ENCODE data around the gene EGF. TPM values are rescaled to one million over a fixed set of nuclear protein-coding genes. Genes with fewer than 3 reads are reported as not detected.

EGF gene
- total and polyA plus RNA-seq, 5 experiments from 2014 or later = not detected

DNA sequence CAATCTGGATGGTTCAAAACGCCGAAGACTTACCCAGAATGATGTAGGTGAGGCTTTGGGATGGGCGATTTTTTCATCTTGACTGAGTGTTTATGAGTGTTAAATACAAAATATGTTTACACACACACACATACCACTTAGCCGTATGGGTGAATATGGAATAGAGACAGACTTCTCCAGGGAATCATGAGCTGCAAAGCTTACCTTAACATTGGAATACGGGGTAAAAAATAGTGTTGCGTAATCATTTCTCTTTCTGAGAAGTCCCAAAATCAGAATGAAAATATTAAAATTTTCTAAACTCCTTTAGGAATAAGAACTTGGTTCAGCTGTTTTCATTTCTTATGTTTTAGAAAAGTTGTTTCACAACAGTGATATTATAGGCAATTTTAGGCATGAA lies 63.5 kb downstream of the EGF start:
- Mint-ChIP-seq H3K9me3 (no peaks in the 10 kb centered on the region), H3K4me1 (peaks cover 0 to 3% (median 0%) of the 10 kb centered on the region in 4 donors), H3K36me3 (no peaks in the 10 kb centered on the region), H3K27me3 (peaks cover 7 to 18% (median 17%) of the 10 kb centered on the region in 5 donors), H3K27ac (no peak overlapping the region), H3K4me3 (no peak overlapping the region)
- POLR2A ChIA-PET = no interaction called here
- no peak for ATAC-seq
- no peak for DNase-seq

DNA sequence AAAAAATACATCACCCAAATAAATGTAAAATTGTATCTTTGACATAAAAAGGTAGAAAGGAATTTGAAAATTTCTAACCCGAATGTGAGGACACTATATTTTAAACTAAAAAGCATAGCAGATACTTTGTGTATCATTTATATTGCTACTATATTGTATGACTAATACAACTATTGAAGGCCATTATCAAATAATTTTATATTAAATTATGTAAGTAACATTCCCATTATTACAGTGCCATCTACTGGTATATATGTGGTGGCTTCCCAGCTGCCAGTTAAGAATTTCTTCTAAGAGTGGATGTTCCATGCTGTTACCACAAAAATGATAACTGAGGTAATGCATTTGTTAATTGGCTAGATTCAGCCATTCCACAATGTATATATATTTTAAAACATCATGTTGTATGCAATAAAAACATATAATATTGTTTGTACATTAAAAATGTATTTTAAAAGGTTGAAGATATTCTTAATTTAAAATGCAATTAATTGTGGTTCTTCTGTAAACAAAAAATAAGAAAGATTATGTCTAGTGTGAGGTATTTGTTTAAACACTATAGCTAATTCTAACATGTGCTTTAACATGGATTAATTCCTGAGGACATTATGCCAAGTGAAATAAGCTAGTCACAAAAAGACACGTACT lies 65.3 kb downstream of the EGF start:
- ATAC-seq = no peak
- peak in 4 of 10 donors; percentile 2 to 19 (median 12) for DNase-seq
- Mint-ChIP-seq H3K4me3 (no peak overlapping the region), H3K4me1 (peaks cover 0 to 3% (median 0%) of the 10 kb centered on the region in 4 donors), H3K27ac (no peak overlapping the region), H3K27me3 (peaks cover 7 to 26% (median 17%) of the 10 kb centered on the region in 5 donors), H3K9me3 (no peaks in the 10 kb centered on the region), H3K36me3 (no peaks in the 10 kb centered on the region)
- POLR2A ChIA-PET = no interaction called here

DNA sequence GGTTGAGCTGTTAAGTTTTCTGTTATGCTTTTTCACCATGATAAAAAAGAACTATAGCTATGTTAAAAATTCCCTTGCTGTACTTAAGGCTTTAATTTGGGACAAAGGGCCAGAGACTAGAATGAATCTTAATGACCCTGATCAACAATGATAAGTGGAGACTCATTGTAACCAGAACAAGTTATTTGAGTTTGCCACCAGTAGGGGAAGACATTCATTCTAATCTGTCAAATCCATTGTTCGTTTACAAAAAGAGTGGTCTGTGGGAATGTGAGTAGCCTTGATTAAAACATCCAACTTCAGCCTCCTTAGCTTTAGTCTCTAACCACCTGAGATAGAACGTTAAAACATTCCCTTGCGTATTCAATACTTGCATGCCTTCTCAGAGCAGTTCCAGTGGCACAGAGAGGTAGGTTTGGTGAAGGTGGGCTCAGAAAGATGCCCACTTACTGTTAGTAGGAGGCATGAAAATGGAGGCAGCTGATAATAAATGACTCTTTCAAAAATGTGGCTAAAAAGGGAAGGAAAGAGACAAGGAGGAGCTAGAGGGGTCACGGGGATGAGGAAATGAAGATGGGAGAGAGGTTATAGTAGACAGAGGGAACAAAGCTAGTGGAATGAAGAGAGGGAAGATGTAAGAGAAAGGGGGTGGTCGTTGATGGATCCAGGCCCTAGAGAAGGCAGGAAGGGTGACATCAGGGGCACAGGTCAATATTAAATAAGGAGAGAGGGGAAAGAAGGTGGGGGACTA lies 66.2 kb downstream of the EGF start:
- no peak overlapping the region for H3K27ac Mint-ChIP-seq
- H3K27me3 Mint-ChIP-seq = peaks cover 7 to 26% (median 14%) of the 10 kb centered on the region in 5 donors
- no peak overlapping the region for H3K4me3 Mint-ChIP-seq
- no peak for DNase-seq
- no peaks in the 10 kb centered on the region for H3K4me1 Mint-ChIP-seq
- H3K36me3 Mint-ChIP-seq = no peaks in the 10 kb centered on the region
- H3K9me3 Mint-ChIP-seq = no peaks in the 10 kb centered on the region
- POLR2A ChIA-PET = no interaction called here
- ATAC-seq = no peak

DNA sequence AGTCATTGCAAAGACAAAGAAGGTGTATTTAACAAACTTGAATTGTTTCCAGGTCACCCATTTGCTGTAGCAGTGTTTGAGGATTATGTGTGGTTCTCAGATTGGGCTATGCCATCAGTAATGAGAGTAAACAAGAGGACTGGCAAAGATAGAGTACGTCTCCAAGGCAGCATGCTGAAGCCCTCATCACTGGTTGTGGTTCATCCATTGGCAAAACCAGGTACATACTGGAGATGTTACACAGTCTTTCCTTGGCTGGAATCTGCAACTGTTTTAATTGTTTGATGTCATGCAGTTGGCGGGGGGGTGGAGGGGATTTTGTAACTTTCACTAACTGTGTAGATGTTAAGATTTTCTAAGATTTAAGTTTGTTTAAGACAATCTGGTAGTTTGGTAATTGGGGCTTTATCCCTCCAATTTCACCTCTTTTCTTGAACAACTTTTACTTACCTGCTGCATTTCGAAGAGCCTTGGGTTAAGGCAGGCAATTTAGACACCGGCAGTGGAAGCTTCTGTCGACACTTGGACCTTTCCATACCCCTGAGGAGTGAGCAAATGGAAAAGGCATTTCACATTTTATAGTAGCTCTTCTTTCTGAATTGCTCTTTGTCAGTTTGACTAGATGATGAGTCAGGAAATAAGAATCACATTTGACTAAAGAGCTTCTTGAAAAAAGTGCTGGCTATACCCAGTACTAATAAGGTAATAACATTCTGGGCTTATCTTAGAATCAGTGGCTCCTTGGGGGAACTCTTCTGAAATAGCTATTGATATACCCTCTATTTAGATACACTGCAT lies 67.4 kb downstream of the EGF start:
- no peaks in the 10 kb centered on the region for H3K36me3 Mint-ChIP-seq
- POLR2A ChIA-PET = no interaction called here
- no peak for DNase-seq
- no peak for ATAC-seq
- no peaks in the 10 kb centered on the region for H3K4me1 Mint-ChIP-seq
- peaks cover 7 to 26% (median 14%) of the 10 kb centered on the region in 5 donors for H3K27me3 Mint-ChIP-seq
- H3K9me3 Mint-ChIP-seq = no peaks in the 10 kb centered on the region
- no peak overlapping the region for H3K4me3 Mint-ChIP-seq
- no peak overlapping the region for H3K27ac Mint-ChIP-seq

GRCh38 chr4:109981936-109982335 lies 69.3 kb downstream of the EGF start:
- H3K9me3 Mint-ChIP-seq = no peaks in the 10 kb centered on the region
- H3K27ac Mint-ChIP-seq = no peak overlapping the region
- H3K4me3 Mint-ChIP-seq = no peak overlapping the region
- DNase-seq (no peak), ATAC-seq (no peak)
- H3K27me3 Mint-ChIP-seq = peaks cover 7 to 26% (median 14%) of the 10 kb centered on the region in 5 donors
- POLR2A ChIA-PET = no interaction called here
- no peaks in the 10 kb centered on the region for H3K4me1 Mint-ChIP-seq
- no peaks in the 10 kb centered on the region for H3K36me3 Mint-ChIP-seq

DNA sequence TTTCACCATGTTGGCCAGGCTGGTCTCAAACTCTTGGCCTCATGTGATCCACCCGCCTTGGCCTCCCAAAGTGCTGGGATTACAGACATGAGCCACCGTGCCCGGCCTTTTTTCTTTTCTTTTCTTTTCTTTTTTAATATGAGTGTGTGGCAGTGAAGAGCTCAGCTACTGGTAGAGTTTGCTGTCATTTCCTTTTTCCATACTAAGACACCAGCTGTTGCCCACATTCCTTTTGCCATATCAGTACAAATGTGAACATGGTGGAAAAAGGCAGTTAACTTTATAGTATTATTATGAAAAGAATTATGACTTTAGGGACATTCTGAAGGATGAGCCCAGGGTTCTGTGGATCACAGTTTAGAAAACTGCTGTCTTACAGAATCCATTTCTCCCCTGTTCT lies 69.8 kb downstream of the EGF start:
- H3K36me3 Mint-ChIP-seq = no peaks in the 10 kb centered on the region
- no peaks in the 10 kb centered on the region for H3K4me1 Mint-ChIP-seq
- no peaks in the 10 kb centered on the region for H3K9me3 Mint-ChIP-seq
- H3K4me3 Mint-ChIP-seq = no peak overlapping the region
- ATAC-seq (no peak), DNase-seq (no peak)
- H3K27me3 Mint-ChIP-seq = peaks cover 7 to 26% (median 14%) of the 10 kb centered on the region in 5 donors
- H3K27ac Mint-ChIP-seq = no peak overlapping the region
- POLR2A ChIA-PET = no interaction called here

- Mint-ChIP-seq H3K27me3 (peaks cover 2 to 8% (median 5%) of the 10 kb centered on the region in 5 donors), H3K4me3 (no peak overlapping the region), H3K36me3 (no peaks in the 10 kb centered on the region), H3K9me3 (no peaks in the 10 kb centered on the region), H3K4me1 (peaks cover 0 to 9% (median 0%) of the 10 kb centered on the region in 4 donors), H3K27ac (no peak overlapping the region)
- ATAC-seq = no peak
- POLR2A ChIA-PET = no interaction called here
- DNase-seq = no peak
Observed at GRCh38 chr4:109985993-109986974, 73.6 kb downstream of the EGF start.

- ATAC-seq (no peak), DNase-seq (no peak)
- no peaks in the 10 kb centered on the region for H3K36me3 Mint-ChIP-seq
- peaks cover 0 to 10% (median 0%) of the 10 kb centered on the region in 4 donors for H3K4me1 Mint-ChIP-seq
- peaks cover 0 to 12% (median 4%) of the 10 kb centered on the region in 5 donors for H3K27me3 Mint-ChIP-seq
- H3K27ac Mint-ChIP-seq = no peak overlapping the region
- POLR2A ChIA-PET = no interaction called here
- H3K4me3 Mint-ChIP-seq = no peak overlapping the region
- no peaks in the 10 kb centered on the region for H3K9me3 Mint-ChIP-seq
Observed at GRCh38 chr4:109989044-109989443, 76.4 kb downstream of the EGF start.

GRCh38 chr4:109989618-109990017 lies 76.9 kb downstream of the EGF start:
- Mint-ChIP-seq H3K4me3 (no peak overlapping the region), H3K36me3 (no peaks in the 10 kb centered on the region), H3K9me3 (no peaks in the 10 kb centered on the region), H3K27me3 (peaks cover 0 to 12% (median 4%) of the 10 kb centered on the region in 5 donors), H3K4me1 (peaks cover 0 to 16% (median 0%) of the 10 kb centered on the region in 4 donors), H3K27ac (no peak overlapping the region)
- no peak for DNase-seq
- POLR2A ChIA-PET = no interaction called here
- ATAC-seq = no peak

GRCh38 chr4:109990261-109991257 lies 77.9 kb downstream of the EGF start:
- POLR2A ChIA-PET = interaction anchor here (0.6 kb wide), 1 partner anchor 217 kb away, joined by 3 read pairs; no protein-coding TSS in a partner anchor
- H3K27me3 Mint-ChIP-seq = peaks cover 0 to 15% (median 4%) of the 10 kb centered on the region in 5 donors
- H3K9me3 Mint-ChIP-seq = no peaks in the 10 kb centered on the region
- no peak for ATAC-seq
- H3K27ac Mint-ChIP-seq = peak overlapping the region in 1 of 10 donors; percentile 54
- no peak for DNase-seq
- H3K4me3 Mint-ChIP-seq = no peak overlapping the region
- H3K36me3 Mint-ChIP-seq = no peaks in the 10 kb centered on the region
- peaks cover 0 to 16% (median 0%) of the 10 kb centered on the region in 4 donors for H3K4me1 Mint-ChIP-seq

- POLR2A ChIA-PET = no interaction called here
- DNase-seq (no peak), ATAC-seq (no peak)
- Mint-ChIP-seq H3K27ac (no peak overlapping the region), H3K9me3 (no peaks in the 10 kb centered on the region), H3K4me3 (no peak overlapping the region), H3K27me3 (peaks cover 0 to 18% (median 6%) of the 10 kb centered on the region in 5 donors), H3K36me3 (no peaks in the 10 kb centered on the region), H3K4me1 (peaks cover 0 to 16% (median 0%) of the 10 kb centered on the region in 4 donors)
Observed at GRCh38 chr4:109993116-109993515, 80.4 kb downstream of the EGF start.
